Nephron (organoid): ENCODE results near the gene ARHGAP23.
A peak's percentile ranks its signal among the peaks of the same experiment; 100 is the strongest.

Source experiments
- H3K27ac Mint-ChIP-seq, 3 experiments: 2 replicates each; pipeline ENCODE4 v1.8.0; 2020; ENCODE audit warnings: mixed read lengths in 3 of 3, mild to moderate bottlenecking in 2 of 3, moderate library complexity in 1 of 3
- H3K27me3 Mint-ChIP-seq: 2 replicates; pipeline ENCODE4 v1.8.0; 2021; ENCODE audit warnings: low read depth, mild to moderate bottlenecking, moderate library complexity, mixed read lengths
- H3K36me3 Mint-ChIP-seq: 2 replicates; pipeline ENCODE4 v1.8.0; 2020; ENCODE audit warnings: low read depth, mixed read lengths
- H3K4me1 Mint-ChIP-seq: 2 replicates; pipeline ENCODE4 v1.8.0; 2020; ENCODE audit warnings: mixed read lengths
- H3K4me3 Mint-ChIP-seq, 3 experiments: 2 replicates each; pipeline ENCODE4 v1.8.0; 2020; ENCODE audit warnings: mild to moderate bottlenecking in 3 of 3, mixed read lengths in 3 of 3, moderate library complexity in 2 of 3
- H3K9me3 Mint-ChIP-seq: 2 replicates; pipeline ENCODE4 v1.8.0; 2020; ENCODE audit warnings: mixed read lengths
- CTCF ChIP-seq, 3 experiments: fragments of 200-600 bp; sonication (generic); IDR thresholded peaks; one replicate each; pipeline ENCODE4 v1.5.0; 2021; ENCODE audit warnings: antibody characterized with exemption in 3 of 3; ENCODE audit not compliant: unreplicated experiment in 3 of 3

Gene ARHGAP23

GRCh38 chr17:38428112-38428642 lies at the start of gene ARHGAP23:
Gene ARHGAP23, plus strand, starts transcription at chr17:38428464. Its CDS starts 22 bp downstream, at chr17:38428486.
- peaks cover 22% of the 10 kb centered on the region for H3K27me3 Mint-ChIP-seq
- no peaks in the 10 kb centered on the region for H3K36me3 Mint-ChIP-seq
- no peaks in the 10 kb centered on the region for H3K9me3 Mint-ChIP-seq
- H3K4me1 Mint-ChIP-seq = peaks cover 55% of the 10 kb centered on the region
- peak within 1 kb of the TSS; percentile 71 to 82 (median 78) for H3K27ac Mint-ChIP-seq
- TF ChIP-seq CTCF (IDR thresholded peaks at IDR 0.05; ENCODE audit: unreplicated experiment in 3 of 3) = no peak
- peak within 1 kb of the TSS; percentile 83 to 90 (median 85) for H3K4me3 Mint-ChIP-seq

GRCh38 chr17:38379448-38379847 lies 48.8 kb upstream of the ARHGAP23 start:
- Mint-ChIP-seq H3K4me3 (no peak overlapping the region), H3K4me1 (no peaks in the 10 kb centered on the region), H3K36me3 (peaks cover 49% of the 10 kb centered on the region), H3K9me3 (no peaks in the 10 kb centered on the region), H3K27me3 (no peaks in the 10 kb centered on the region), H3K27ac (no peak overlapping the region)
- TF ChIP-seq CTCF (IDR thresholded peaks at IDR 0.05; ENCODE audit: unreplicated experiment in 3 of 3) = no peak

GRCh38 chr17:38395090-38395489 lies 33.2 kb upstream of the ARHGAP23 start:
- Mint-ChIP-seq H3K36me3 (peaks cover 68% of the 10 kb centered on the region), H3K9me3 (no peaks in the 10 kb centered on the region), H3K27ac (no peak overlapping the region), H3K27me3 (no peaks in the 10 kb centered on the region), H3K4me1 (no peaks in the 10 kb centered on the region), H3K4me3 (no peak overlapping the region)
- TF ChIP-seq CTCF (IDR thresholded peaks at IDR 0.05; ENCODE audit: unreplicated experiment in 3 of 3) = no peak

GRCh38 chr17:38397227-38397626 lies 31.0 kb upstream of the ARHGAP23 start:
- H3K4me1 Mint-ChIP-seq = no peaks in the 10 kb centered on the region
- H3K36me3 Mint-ChIP-seq = peaks cover 80% of the 10 kb centered on the region
- TF ChIP-seq CTCF (IDR thresholded peaks at IDR 0.05; ENCODE audit: unreplicated experiment in 3 of 3) = no peak
- H3K4me3 Mint-ChIP-seq = no peak overlapping the region
- H3K9me3 Mint-ChIP-seq = no peaks in the 10 kb centered on the region
- H3K27me3 Mint-ChIP-seq = peaks cover 3% of the 10 kb centered on the region
- H3K27ac Mint-ChIP-seq = no peak overlapping the region

GRCh38 chr17:38400286-38400685 lies 28.0 kb upstream of the ARHGAP23 start:
- peaks cover 11% of the 10 kb centered on the region for H3K4me1 Mint-ChIP-seq
- no peak overlapping the region for H3K4me3 Mint-ChIP-seq
- peaks cover 3% of the 10 kb centered on the region for H3K27me3 Mint-ChIP-seq
- no peaks in the 10 kb centered on the region for H3K9me3 Mint-ChIP-seq
- no peak for TF ChIP-seq CTCF (IDR thresholded peaks at IDR 0.05; ENCODE audit: unreplicated experiment in 3 of 3)
- H3K27ac Mint-ChIP-seq = peak overlapping the region in 1 of 3 experiments; percentile 19
- peaks cover 63% of the 10 kb centered on the region for H3K36me3 Mint-ChIP-seq

GRCh38 chr17:38401459-38401858 lies 26.8 kb upstream of the ARHGAP23 start:
- no peak overlapping the region for H3K27ac Mint-ChIP-seq
- peaks cover 3% of the 10 kb centered on the region for H3K27me3 Mint-ChIP-seq
- H3K36me3 Mint-ChIP-seq = peaks cover 54% of the 10 kb centered on the region
- no peak for TF ChIP-seq CTCF (IDR thresholded peaks at IDR 0.05; ENCODE audit: unreplicated experiment in 3 of 3)
- H3K4me1 Mint-ChIP-seq = peaks cover 11% of the 10 kb centered on the region
- no peaks in the 10 kb centered on the region for H3K9me3 Mint-ChIP-seq
- no peak overlapping the region for H3K4me3 Mint-ChIP-seq
